Measurements from ENCODE around the gene PTTG1IP.

The PTTG1IP gene

GRCh38 chr21:44919111-44919912, 45.8 kb upstream of the PTTG1IP start:
- DNase-seq = no peak
- Histone ChIP-seq H3K27ac (no peak overlapping the region), H3K4me3 (ENCODE audit: low read depth, low read length) (no peak overlapping the region), H3K9me3 (ENCODE audit: severe bottlenecking) (peaks cover 3% of the 10 kb centered on the region), H3K27me3 (ENCODE audit: insufficient read depth, low read depth, severe bottlenecking) (no peaks in the 10 kb centered on the region), H3K36me3 (no peaks in the 10 kb centered on the region)
- no peak for TF ChIP-seq CTCF (IDR thresholded peaks at IDR 0.05; ENCODE audit: low read depth, low read length)

GRCh38 chr21:44918581-44919033, 45.1 kb upstream of the PTTG1IP start:
- TF ChIP-seq CTCF (IDR thresholded peaks at IDR 0.05; ENCODE audit: low read depth, low read length) = no peak
- Histone ChIP-seq H3K27ac (no peak overlapping the region), H3K9me3 (ENCODE audit: severe bottlenecking) (no peaks in the 10 kb centered on the region), H3K27me3 (ENCODE audit: insufficient read depth, low read depth, severe bottlenecking) (no peaks in the 10 kb centered on the region), H3K4me3 (ENCODE audit: low read depth, low read length) (no peak overlapping the region), H3K36me3 (no peaks in the 10 kb centered on the region)
- no peak for DNase-seq

GRCh38 chr21:44918107-44918470, 44.6 kb upstream of the PTTG1IP start:
- no peak for DNase-seq
- Histone ChIP-seq H3K27me3 (ENCODE audit: insufficient read depth, low read depth, severe bottlenecking) (no peaks in the 10 kb centered on the region), H3K4me3 (ENCODE audit: low read depth, low read length) (no peak overlapping the region), H3K9me3 (ENCODE audit: severe bottlenecking) (no peaks in the 10 kb centered on the region), H3K36me3 (no peaks in the 10 kb centered on the region), H3K27ac (no peak overlapping the region)
- no peak for TF ChIP-seq CTCF (IDR thresholded peaks at IDR 0.05; ENCODE audit: low read depth, low read length)

GRCh38 chr21:44917446-44918106, 44.1 kb upstream of the PTTG1IP start:
- H3K9me3 ChIP-seq (ENCODE audit: severe bottlenecking) = no peaks in the 10 kb centered on the region
- H3K4me3 ChIP-seq (ENCODE audit: low read depth, low read length) = no peak overlapping the region
- no peak for DNase-seq
- H3K27me3 ChIP-seq (ENCODE audit: insufficient read depth, low read depth, severe bottlenecking) = no peaks in the 10 kb centered on the region
- no peak for TF ChIP-seq CTCF (IDR thresholded peaks at IDR 0.05; ENCODE audit: low read depth, low read length)
- no peak overlapping the region for H3K27ac ChIP-seq
- no peaks in the 10 kb centered on the region for H3K36me3 ChIP-seq

GRCh38 chr21:44916965-44917364, 43.5 kb upstream of the PTTG1IP start:
- H3K27ac ChIP-seq = no peak overlapping the region

More at GRCh38 chr21:44916965-44917364, 43.5 kb upstream of the PTTG1IP start:
- no peak for TF ChIP-seq CTCF (IDR thresholded peaks at IDR 0.05; ENCODE audit: low read depth, low read length)
- H3K4me3 ChIP-seq (ENCODE audit: low read depth, low read length) = no peak overlapping the region
- DNase-seq = no peak
- H3K36me3 ChIP-seq = no peaks in the 10 kb centered on the region
- H3K27me3 ChIP-seq (ENCODE audit: insufficient read depth, low read depth, severe bottlenecking) = no peaks in the 10 kb centered on the region
- H3K9me3 ChIP-seq (ENCODE audit: severe bottlenecking) = no peaks in the 10 kb centered on the region

Data from WERI-Rb-1 (cell line).